HEK293 (cell line): ENCODE measurements around the gene SPACA6.
A peak's percentile ranks its signal among the peaks of the same experiment; 100 is the strongest.

ENCODE experiments used
- CTCF ChIA-PET: fragments of 350-600 bp; formaldehyde crosslinking; extraction: SDS; loops from one replicate; lab custom pipeline; 2021; ENCODE audit warnings: antibody characterized with exemption; lab: Yijun Ruan, JAX
- POLR2A ChIA-PET: fragments of 300-600 bp; formaldehyde crosslinking; extraction: SDS; loops from one replicate; lab custom pipeline; 2020; ENCODE audit warnings: antibody characterized with exemption, inconsistent platforms; lab: Yijun Ruan, JAX
- H3K27ac ChIP-seq: fragments of 200-500 bp; sonication (Bioruptor generic); 2 replicates; pipeline ENCODE4 v1.5.1; 2014; ENCODE audit warnings: low read depth, low read length, control low read depth, inconsistent platforms; ENCODE audit errors: extremely low read depth
- H3K36me3 ChIP-seq, 2 experiments: fragments of 200-500 bp in 1 of 2; sonication (Bioruptor generic) in 1 of 2; 1 replicate in 1 of 2; 2 replicates in 1 of 2; pipeline ENCODE4 v1.5.1; 2014 to 2017; ENCODE audit warnings: inconsistent platforms in 2 of 2, low read length in 2 of 2; ENCODE audit not compliant: control insufficient read depth in 2 of 2, insufficient read depth in 1 of 2
- H3K4me1 ChIP-seq: fragments of 200-500 bp; sonication (Bioruptor generic); 2 replicates; pipeline ENCODE4 v1.5.1; 2014; ENCODE audit warnings: mild to moderate bottlenecking, low read length, inconsistent platforms; ENCODE audit not compliant: control insufficient read depth, insufficient read depth
- H3K4me3 ChIP-seq: 2 replicates; pipeline ENCODE4 v1.5.1; 2011; ENCODE audit warnings: low read depth, mild to moderate bottlenecking, control low read depth, low read length, moderate library complexity
- H3K9me3 ChIP-seq: fragments of 200-500 bp; sonication (Bioruptor generic); 2 replicates; pipeline ENCODE4 v1.5.1; 2014; ENCODE audit warnings: low read depth, low read length, inconsistent platforms; ENCODE audit not compliant: control insufficient read depth, insufficient read depth
- EGR2 ChIP-seq: fragments of 450-650 bp; formaldehyde crosslinking; IDR thresholded peaks from 2 replicates; pipeline ENCODE4 v1.5.1; 2016; ENCODE audit warnings: low read depth, missing biosample characterization, missing genetic modification characterization
- FEZF1 ChIP-seq: fragments of 450-650 bp; formaldehyde crosslinking; IDR thresholded peaks from 2 replicates; pipeline ENCODE4 v1.5.1; 2016; ENCODE audit warnings: missing biosample characterization, missing genetic modification characterization
- GLIS2 ChIP-seq: fragments of 450-650 bp; formaldehyde crosslinking; IDR thresholded peaks from 2 replicates; pipeline ENCODE4 v1.5.1; 2016; ENCODE audit warnings: missing biosample characterization, missing genetic modification characterization
- KLF1 ChIP-seq: fragments of 450-650 bp; formaldehyde crosslinking; IDR thresholded peaks from 2 replicates; pipeline ENCODE4 v1.5.1; 2016; ENCODE audit warnings: missing biosample characterization, missing genetic modification characterization
- KLF7 ChIP-seq: fragments of 450-650 bp; formaldehyde crosslinking; IDR thresholded peaks from 2 replicates; pipeline ENCODE4 v1.5.1; 2016; ENCODE audit warnings: missing biosample characterization, missing genetic modification characterization, borderline replicate concordance
- PRDM1 ChIP-seq: fragments of 450-650 bp; formaldehyde crosslinking; IDR thresholded peaks from 2 replicates; pipeline ENCODE4; 2016; ENCODE audit warnings: missing biosample characterization, missing genetic modification characterization
- SP2 ChIP-seq: fragments of 450-650 bp; formaldehyde crosslinking; IDR thresholded peaks from 2 replicates; pipeline ENCODE4 v1.5.1; 2016; ENCODE audit warnings: missing biosample characterization, missing genetic modification characterization
- SP3 ChIP-seq: fragments of 450-650 bp; formaldehyde crosslinking; IDR thresholded peaks from 2 replicates; pipeline ENCODE4 v1.5.1; 2016; ENCODE audit warnings: missing biosample characterization, missing genetic modification characterization
- TCF7L2 ChIP-seq: IDR thresholded peaks from 2 replicates; pipeline ENCODE4 v1.6.1; 2011; ENCODE audit warnings: low read depth, mild to moderate bottlenecking, inconsistent platforms, low read length, moderate library complexity, borderline replicate concordance
- WT1 ChIP-seq: fragments of 450-650 bp; formaldehyde crosslinking; IDR thresholded peaks from 2 replicates; pipeline ENCODE4 v1.5.1; 2016; ENCODE audit warnings: missing biosample characterization, missing genetic modification characterization
- YY2 ChIP-seq: fragments of 450-650 bp; formaldehyde crosslinking; IDR thresholded peaks from 2 replicates; pipeline ENCODE4 v1.5.1; 2016; ENCODE audit warnings: missing biosample characterization, missing genetic modification characterization
- ZBTB1 ChIP-seq: fragments of 450-650 bp; formaldehyde crosslinking; IDR thresholded peaks from 2 replicates; pipeline ENCODE4 v1.5.1; 2016; ENCODE audit warnings: missing biosample characterization, missing genetic modification characterization
- ZEB2 ChIP-seq: fragments of 450-650 bp; formaldehyde crosslinking; IDR thresholded peaks from 2 replicates; pipeline ENCODE4 v1.5.1; 2016; ENCODE audit warnings: missing biosample characterization, missing genetic modification characterization
- ZFHX2 ChIP-seq: fragments of 450-650 bp; formaldehyde crosslinking; conservative IDR thresholded peaks from 2 replicates; pipeline ENCODE4 v1.5.1; 2016; ENCODE audit warnings: missing biosample characterization, missing genetic modification characterization
- ZNF140 ChIP-seq: fragments of 450-650 bp; formaldehyde crosslinking; IDR thresholded peaks from 2 replicates; pipeline ENCODE4 v1.5.1; 2016; ENCODE audit warnings: missing biosample characterization, missing genetic modification characterization
- ZNF175 ChIP-seq: fragments of 450-650 bp; formaldehyde crosslinking; IDR thresholded peaks from 2 replicates; pipeline ENCODE4 v1.5.1; 2016; ENCODE audit warnings: missing biosample characterization, missing genetic modification characterization
- ZNF239 ChIP-seq: fragments of 450-650 bp; formaldehyde crosslinking; IDR thresholded peaks from 2 replicates; pipeline ENCODE4 v1.5.1; 2016; ENCODE audit warnings: missing biosample characterization, missing genetic modification characterization
- ZNF335 ChIP-seq: fragments of 450-650 bp; formaldehyde crosslinking; conservative IDR thresholded peaks from 2 replicates; pipeline ENCODE4 v1.5.1; 2016; ENCODE audit warnings: missing biosample characterization, missing genetic modification characterization
- ZNF341 ChIP-seq: fragments of 450-650 bp; formaldehyde crosslinking; IDR thresholded peaks from 2 replicates; pipeline ENCODE4; 2016; ENCODE audit warnings: low read depth, missing biosample characterization, missing genetic modification characterization
- ZNF514 ChIP-seq: fragments of 450-650 bp; formaldehyde crosslinking; IDR thresholded peaks from 2 replicates; pipeline ENCODE4 v1.5.1; 2016; ENCODE audit warnings: missing biosample characterization, missing genetic modification characterization
- ZNF571 ChIP-seq: fragments of 450-650 bp; formaldehyde crosslinking; IDR thresholded peaks from 2 replicates; pipeline ENCODE4 v1.5.0; 2017; ENCODE audit warnings: missing biosample characterization, missing genetic modification characterization
- ZNF670 ChIP-seq: fragments of 450-650 bp; formaldehyde crosslinking; IDR thresholded peaks from 2 replicates; pipeline ENCODE4 v1.5.1; 2016; ENCODE audit warnings: missing biosample characterization, missing genetic modification characterization, low read depth
- ZNF791 ChIP-seq: fragments of 450-650 bp; formaldehyde crosslinking; IDR thresholded peaks from 2 replicates; pipeline ENCODE4 v1.5.1; 2016; ENCODE audit warnings: missing biosample characterization, missing genetic modification characterization
- ZNF792 ChIP-seq: fragments of 450-650 bp; formaldehyde crosslinking; IDR thresholded peaks from 2 replicates; pipeline ENCODE4 v1.5.1; 2016; ENCODE audit warnings: missing biosample characterization, missing genetic modification characterization
- ZXDB ChIP-seq: fragments of 450-650 bp; formaldehyde crosslinking; IDR thresholded peaks from 2 replicates; pipeline ENCODE4 v1.5.1; 2016; ENCODE audit warnings: missing biosample characterization, missing genetic modification characterization
- TF ChIP-seq, protein P1 (sequence below): fragments of 450-650 bp; formaldehyde crosslinking; IDR thresholded peaks from 2 replicates; pipeline ENCODE4 v1.5.1; 2016; ENCODE audit warnings: missing biosample characterization, missing genetic modification characterization

Gene SPACA6

DNA sequence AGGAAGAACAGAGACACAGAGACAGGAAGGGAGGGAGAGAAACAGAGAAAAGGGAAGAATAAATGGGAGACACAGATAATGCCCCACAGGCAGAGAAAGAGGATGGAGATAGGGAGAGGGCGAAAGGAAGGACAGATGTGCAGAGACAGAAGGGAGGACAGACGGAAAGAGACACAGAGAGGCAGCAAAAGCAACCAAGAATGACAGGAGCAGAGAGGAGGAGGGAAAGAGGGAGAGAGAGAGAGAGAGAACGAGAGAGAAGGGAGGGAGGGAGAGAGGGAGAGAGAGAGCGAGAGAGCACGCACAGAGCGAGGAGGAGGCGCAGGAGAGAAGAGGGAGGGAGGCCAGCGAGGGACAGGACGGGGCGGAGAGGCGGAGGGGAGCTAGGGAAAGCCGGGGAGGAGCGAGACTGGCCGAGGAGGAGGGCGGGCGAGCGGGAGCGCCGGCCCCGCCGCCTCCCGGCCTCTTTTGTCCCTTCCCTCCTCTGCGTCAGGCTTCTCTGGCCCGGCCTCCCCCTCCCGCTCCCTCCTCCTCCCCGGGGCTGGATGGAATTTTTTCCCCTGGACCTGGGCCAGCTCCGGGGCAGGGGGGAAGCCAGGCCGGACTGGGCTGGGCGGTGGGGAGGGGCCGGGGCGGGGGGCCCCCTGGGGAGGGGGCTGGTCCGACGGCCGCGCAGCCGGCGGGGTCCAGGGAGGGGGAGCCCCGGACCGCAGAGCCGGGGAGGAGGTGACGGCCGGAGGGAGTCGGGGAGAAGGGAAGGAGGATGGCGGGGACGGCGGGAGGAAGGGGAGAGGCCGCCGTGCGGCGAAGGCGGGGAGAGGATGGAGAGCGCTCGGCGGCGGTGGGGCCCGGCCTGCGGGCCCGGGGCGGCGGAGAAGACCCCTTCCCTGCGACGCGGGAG is 4.2 kb upstream of the SPACA6 start (continued):
- TF ChIP-seq FEZF1 (tag by site-specific recombination) (peak; percentile 44; the same call in 1 of the 2 replicates), PRDM1 (tag by site-specific recombination) (peak; percentile 100), ZNF140 (tag by site-specific recombination) (no peak), ZNF670 (tag by site-specific recombination) (no peak), YY2 (tag by site-specific recombination) (peak; percentile 70), ZNF239 (tag by site-specific recombination) (no peak; the same call in 1 of the 2 replicates), SP2 (tag by site-specific recombination) (peak; percentile 83), ZNF791 (tag by site-specific recombination) (peak; percentile 85; the same call in 1 of the 2 replicates), ZNF335 (tag by site-specific recombination) (peak; percentile 89), ZXDB (peak; percentile 92), ZBTB1 (tag by site-specific recombination) (no peak), ZNF571 (no peak), GLIS2 (tag by site-specific recombination) (peak; percentile 53), ZEB2 (tag by site-specific recombination) (peak; percentile 70), KLF1 (peak; percentile 87), ZNF792 (tag by site-specific recombination) (peak; percentile 74; the same call in 1 of the 2 replicates), KLF7 (tag by site-specific recombination) (peak; percentile 96), ZNF175 (tag by site-specific recombination) (peak; percentile 25; the same call in 1 of the 2 replicates)
- TF ChIP-seq, protein P1, sequence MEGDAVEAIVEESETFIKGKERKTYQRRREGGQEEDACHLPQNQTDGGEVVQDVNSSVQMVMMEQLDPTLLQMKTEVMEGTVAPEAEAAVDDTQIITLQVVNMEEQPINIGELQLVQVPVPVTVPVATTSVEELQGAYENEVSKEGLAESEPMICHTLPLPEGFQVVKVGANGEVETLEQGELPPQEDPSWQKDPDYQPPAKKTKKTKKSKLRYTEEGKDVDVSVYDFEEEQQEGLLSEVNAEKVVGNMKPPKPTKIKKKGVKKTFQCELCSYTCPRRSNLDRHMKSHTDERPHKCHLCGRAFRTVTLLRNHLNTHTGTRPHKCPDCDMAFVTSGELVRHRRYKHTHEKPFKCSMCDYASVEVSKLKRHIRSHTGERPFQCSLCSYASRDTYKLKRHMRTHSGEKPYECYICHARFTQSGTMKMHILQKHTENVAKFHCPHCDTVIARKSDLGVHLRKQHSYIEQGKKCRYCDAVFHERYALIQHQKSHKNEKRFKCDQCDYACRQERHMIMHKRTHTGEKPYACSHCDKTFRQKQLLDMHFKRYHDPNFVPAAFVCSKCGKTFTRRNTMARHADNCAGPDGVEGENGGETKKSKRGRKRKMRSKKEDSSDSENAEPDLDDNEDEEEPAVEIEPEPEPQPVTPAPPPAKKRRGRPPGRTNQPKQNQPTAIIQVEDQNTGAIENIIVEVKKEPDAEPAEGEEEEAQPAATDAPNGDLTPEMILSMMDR (tag by site-specific recombination), result peak; percentile 65; the same call in 1 of the 2 replicates

DNA sequence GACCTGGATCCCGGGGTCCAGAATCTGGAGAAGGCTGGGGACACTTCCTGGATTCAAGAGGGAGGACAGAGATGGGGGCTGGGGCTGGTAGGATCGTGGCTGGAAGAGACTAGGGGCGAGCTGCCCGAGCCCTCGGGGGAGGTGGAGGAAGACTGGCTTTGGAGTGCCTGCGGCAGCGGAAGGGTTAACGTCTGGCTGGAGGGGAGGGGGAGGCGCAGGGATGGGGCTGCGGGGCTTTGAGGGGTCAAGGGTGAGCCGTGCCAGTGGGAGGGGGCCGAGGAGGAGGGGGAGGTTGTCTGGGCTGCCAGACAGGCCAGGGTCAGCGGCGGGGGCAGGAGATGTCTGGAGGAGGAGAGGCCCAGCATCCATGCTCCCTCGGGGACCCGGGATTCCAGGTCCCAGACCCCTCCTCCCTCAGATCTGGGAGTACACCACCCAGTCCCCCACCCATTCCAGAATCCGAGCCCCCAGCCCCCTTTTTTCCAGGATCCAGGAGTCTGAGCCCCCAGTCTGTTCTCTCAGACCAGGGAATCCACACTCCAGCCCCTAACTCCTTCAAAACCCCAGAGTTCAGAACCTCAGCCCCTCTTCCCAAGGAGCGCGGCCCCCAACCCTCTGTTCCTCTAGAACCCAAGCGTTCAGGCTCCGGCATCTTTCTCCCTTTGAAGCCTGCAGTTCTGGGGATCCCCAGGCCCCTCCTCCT is 3.2 kb upstream of the SPACA6 start:
- peaks cover 7 to 20% of the 10 kb centered on the region in 2 experiments; a peak in 2 of 3 replicates for H3K36me3 ChIP-seq
- H3K27ac ChIP-seq, result peak overlapping the region; percentile 91
- ChIA-PET POLR2A (interaction anchor here (0.9 to 1.9 kb wide), 4 partner anchors 9 to 18 kb away, joined by 3 to 23 read pairs (median 8); no protein-coding TSS in a partner anchor), CTCF (interaction anchor here (2.6 kb wide), 1 partner anchor 29 kb away, joined by 20 read pairs; no protein-coding TSS in a partner anchor)
- H3K4me1 ChIP-seq, result peaks cover 17% of the 10 kb centered on the region
- H3K9me3 ChIP-seq, result no peaks in the 10 kb centered on the region
- peak overlapping the region; percentile 83 for H3K4me3 ChIP-seq
- TF ChIP-seq EGR2 (tag by site-specific recombination), result peak; percentile 73
- TF ChIP-seq ZNF514 (tag by site-specific recombination), result no peak
- TF ChIP-seq ZNF341, result peak; percentile 16; the same call in 1 of the 2 replicates
- TF ChIP-seq TCF7L2, result no peak
- TF ChIP-seq SP3 (tag by site-specific recombination), result peak; percentile 58
- TF ChIP-seq ZNF335 (tag by site-specific recombination), result peak; percentile 66
- TF ChIP-seq WT1 (tag by site-specific recombination), result 0 out of 2 replicates have a peak, but pooled peaks have one; percentile 10
- peak; percentile 76 for TF ChIP-seq ZFHX2
